ENCODE results near the gene YDJC. TPM values are rescaled to one million over a fixed set of nuclear protein-coding genes. Genes with fewer than 3 reads are reported as not detected.
A peak's percentile ranks its signal among the peaks of the same experiment; 100 is the strongest.

Gene YDJC
- polyA plus RNA-seq, 1 experiment, result 20.0 TPM

DNA sequence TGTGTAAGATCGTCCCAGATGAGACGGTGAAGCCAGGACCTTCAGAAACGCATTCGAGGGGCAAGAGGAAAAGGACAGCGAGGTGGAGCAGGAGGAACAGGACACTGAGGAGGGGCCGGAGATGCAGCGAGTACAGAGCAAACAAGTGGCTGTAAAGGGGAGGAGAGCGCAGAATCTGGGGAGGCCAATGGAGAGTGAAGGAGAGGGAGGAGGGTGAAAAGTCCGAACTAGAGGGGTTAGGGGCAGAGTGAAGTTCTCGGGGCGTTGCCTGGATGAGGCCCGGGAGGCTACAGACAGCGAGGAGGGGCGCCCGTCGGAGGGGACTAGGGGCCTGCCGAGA lies 27.2 kb upstream of the YDJC start:
- no peak for DNase-seq (ENCODE audit: low read depth)
- peak overlapping the region; percentile 51 for H3K4me3 ChIP-seq (ENCODE audit: low read depth, low read length)
- POLR2A ChIA-PET, result no interaction called here
- CTCF ChIA-PET, result interaction anchor here (2.4 kb wide), 1 partner anchor 10 kb away, joined by 16 read pairs; no protein-coding TSS in a partner anchor
- peaks cover 2% of the 10 kb centered on the region; the same call in 1 of the 2 replicates for H3K27me3 ChIP-seq (ENCODE audit: control insufficient read depth, insufficient read depth, low read length)
- TF ChIP-seq CTCF (IDR thresholded peaks at IDR 0.05; ENCODE audit: insufficient read depth, low read depth, low read length), result no peak
- no peaks in the 10 kb centered on the region for H3K36me3 ChIP-seq (ENCODE audit: control insufficient read depth, insufficient read depth, low read length)

DNA sequence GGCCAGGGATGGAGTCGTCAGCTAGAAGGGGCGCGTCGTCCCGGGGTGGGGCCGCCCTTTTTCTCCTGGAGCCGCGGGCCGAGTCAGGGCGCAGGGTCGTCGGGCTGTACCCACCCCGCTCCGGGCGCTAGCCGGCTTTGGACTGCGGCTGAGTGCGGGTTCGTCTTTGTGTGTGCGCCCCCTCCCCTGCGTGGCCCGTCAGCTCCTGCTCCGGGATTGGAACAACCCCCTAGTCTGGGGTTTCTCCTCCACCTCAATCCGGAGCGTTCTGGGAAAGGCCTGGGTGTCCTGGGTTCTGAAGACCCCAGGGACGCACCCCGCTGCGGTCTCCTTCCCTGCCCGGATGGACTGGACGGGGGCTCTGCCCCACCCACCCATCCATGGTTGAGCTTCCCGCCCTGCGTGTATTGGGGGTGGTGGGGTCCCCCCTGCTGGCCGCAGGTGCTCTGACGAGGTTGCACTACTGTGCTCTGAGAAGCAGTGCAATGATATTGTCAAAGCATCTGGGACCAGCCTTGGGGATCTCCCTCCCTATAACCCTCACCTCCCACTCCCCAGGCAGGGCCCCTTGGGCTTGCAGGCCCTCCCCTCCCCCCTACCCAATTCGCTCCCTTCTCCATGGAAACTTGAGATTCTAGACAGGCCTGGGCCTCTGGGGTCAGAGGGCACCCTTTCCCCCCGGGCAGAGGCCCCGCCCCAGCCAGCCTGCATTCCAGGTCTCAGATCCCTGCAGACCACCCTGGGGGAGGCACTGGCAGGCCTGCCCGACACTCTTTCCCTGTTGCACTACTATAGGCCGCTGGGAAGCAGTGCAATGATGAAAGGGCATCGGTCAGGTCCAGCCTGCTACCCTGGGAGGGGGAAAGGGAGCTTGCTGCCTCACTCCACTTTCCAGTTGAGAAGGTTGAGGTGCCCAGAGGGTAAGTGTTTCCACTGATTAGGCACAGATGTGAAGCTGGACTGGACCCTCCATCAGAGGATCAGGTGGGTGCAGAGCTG lies 23.0 kb upstream of the YDJC start:
- ChIA-PET POLR2A (no interaction called here), CTCF (interaction anchor here (1.4 to 2.4 kb wide), 2 partner anchors 10 to 11 kb away, joined by 5 to 15 read pairs; partner anchors contain the start of gene SDF2L1)
- DNase-seq (ENCODE audit: low read depth), result no peak
- Histone ChIP-seq H3K4me3 (ENCODE audit: low read depth, low read length) (peak overlapping the region; percentile 88), H3K27me3 (ENCODE audit: control insufficient read depth, insufficient read depth, low read length) (no peaks in the 10 kb centered on the region), H3K36me3 (ENCODE audit: control insufficient read depth, insufficient read depth, low read length) (no peaks in the 10 kb centered on the region)
- no peak for TF ChIP-seq CTCF (IDR thresholded peaks at IDR 0.05; ENCODE audit: insufficient read depth, low read depth, low read length)

GRCh38 chr22:21652010-21652546 lies 22.3 kb upstream of the YDJC start:
- H3K36me3 ChIP-seq (ENCODE audit: control insufficient read depth, insufficient read depth, low read length), result no peaks in the 10 kb centered on the region
- peak overlapping the region; percentile 88 for H3K4me3 ChIP-seq (ENCODE audit: low read depth, low read length)
- POLR2A ChIA-PET, result no interaction called here
- no peaks in the 10 kb centered on the region for H3K27me3 ChIP-seq (ENCODE audit: control insufficient read depth, insufficient read depth, low read length)
- CTCF ChIA-PET, result interaction anchor here (1.4 kb wide), 1 partner anchor 10 kb away, joined by 5 read pairs; the partner anchor contains the start of gene SDF2L1
- no peak for TF ChIP-seq CTCF (IDR thresholded peaks at IDR 0.05; ENCODE audit: insufficient read depth, low read depth, low read length)
- DNase-seq (ENCODE audit: low read depth), result peak; percentile 44

- H3K27me3 ChIP-seq (ENCODE audit: control insufficient read depth, insufficient read depth, low read length), result no peaks in the 10 kb centered on the region
- DNase-seq (ENCODE audit: low read depth), result no peak
- ChIA-PET CTCF (interaction anchor here (1.4 kb wide), 1 partner anchor 9 kb away, joined by 5 read pairs; the partner anchor contains the start of gene SDF2L1), POLR2A (no interaction called here)
- peak overlapping the region; percentile 88 for H3K4me3 ChIP-seq (ENCODE audit: low read depth, low read length)
- TF ChIP-seq CTCF (IDR thresholded peaks at IDR 0.05; ENCODE audit: insufficient read depth, low read depth, low read length), result no peak
- no peaks in the 10 kb centered on the region for H3K36me3 ChIP-seq (ENCODE audit: control insufficient read depth, insufficient read depth, low read length)
Measured at GRCh38 chr22:21651521-21652009, 21.7 kb upstream of the YDJC start.

Measured in BJ (cell line).